Chondrocyte (in vitro differentiated cells): ENCODE measurements around the gene PLA2G3. TPM values are rescaled to one million over a fixed set of nuclear protein-coding genes. Genes with fewer than 3 reads are reported as not detected.
A peak's percentile ranks its signal among the peaks of the same experiment; 100 is the strongest.

Experiments used
- DNase-seq: peaks from one replicate; pipeline ENCODE4 v3.0.0; 2021; ENCODE audit warnings: mixed read lengths, low spot score
- H3K27ac Mint-ChIP-seq: one replicate; pipeline ENCODE4 v1.8.0; 2021; ENCODE audit warnings: mild to moderate bottlenecking, moderate library complexity, mixed read lengths; ENCODE audit not compliant: unreplicated experiment
- H3K27me3 Mint-ChIP-seq: 2 replicates; pipeline ENCODE4 v1.8.0; 2021; ENCODE audit warnings: low read depth, mixed read lengths
- H3K36me3 Mint-ChIP-seq: 2 replicates; pipeline ENCODE4 v1.8.0; 2021; ENCODE audit warnings: low read depth, mixed read lengths
- H3K4me1 Mint-ChIP-seq: 2 replicates; pipeline ENCODE4 v1.8.0; 2021; ENCODE audit warnings: low read depth, mild to moderate bottlenecking, mixed read lengths
- H3K4me3 Mint-ChIP-seq: one replicate; pipeline ENCODE4 v1.8.0; 2021; ENCODE audit warnings: mild to moderate bottlenecking, moderate library complexity, mixed read lengths; ENCODE audit not compliant: unreplicated experiment
- H3K9me3 Mint-ChIP-seq: 2 replicates; pipeline ENCODE4 v1.8.0; 2021; ENCODE audit warnings: low read depth, mixed read lengths
- CTCF ChIP-seq: fragments of 200-600 bp; sonication (generic); IDR thresholded peaks from 2 replicates; pipeline ENCODE4 v1.5.0; 2021; ENCODE audit warnings: antibody characterized with exemption, mild to moderate bottlenecking, moderate library complexity
- total RNA-seq: library from RNA; stranded (reverse); gene quantifications from 3 replicates; pipeline ENCODE4 v1.2.1, GENCODE V29; 2021

Gene PLA2G3
- total RNA-seq, 1 donor from 2014 or later = 0.07 TPM

GRCh38 chr22:31154975-31155374 is 14.7 kb upstream of the PLA2G3 start:
- Mint-ChIP-seq H3K4me1 (peaks cover 16% of the 10 kb centered on the region), H3K9me3 (no peaks in the 10 kb centered on the region), H3K27ac (peak overlapping the region; percentile 32), H3K36me3 (no peaks in the 10 kb centered on the region), H3K4me3 (no peak overlapping the region), H3K27me3 (no peaks in the 10 kb centered on the region)
- no peak for TF ChIP-seq CTCF
- no peak for DNase-seq

- peaks cover 21% of the 10 kb centered on the region for H3K4me1 Mint-ChIP-seq
- H3K36me3 Mint-ChIP-seq = no peaks in the 10 kb centered on the region
- H3K27ac Mint-ChIP-seq = no peak overlapping the region
- H3K4me3 Mint-ChIP-seq = no peak overlapping the region
- no peak for TF ChIP-seq CTCF
- no peaks in the 10 kb centered on the region for H3K9me3 Mint-ChIP-seq
- no peaks in the 10 kb centered on the region for H3K27me3 Mint-ChIP-seq
- no peak for DNase-seq
Observed at GRCh38 chr22:31153357-31153756, 13.0 kb upstream of the PLA2G3 start.

- no peak for TF ChIP-seq CTCF
- Mint-ChIP-seq H3K36me3 (no peaks in the 10 kb centered on the region), H3K27ac (no peak overlapping the region), H3K9me3 (peaks cover 4% of the 10 kb centered on the region), H3K27me3 (no peaks in the 10 kb centered on the region), H3K4me3 (no peak overlapping the region), H3K4me1 (peaks cover 22% of the 10 kb centered on the region)
- DNase-seq = no peak
Observed at GRCh38 chr22:31151872-31152271, 11.6 kb upstream of the PLA2G3 start.

GRCh38 chr22:31150615-31151014 is 10.3 kb upstream of the PLA2G3 start:
- Mint-ChIP-seq H3K36me3 (no peaks in the 10 kb centered on the region), H3K4me1 (peaks cover 19% of the 10 kb centered on the region), H3K9me3 (peaks cover 8% of the 10 kb centered on the region), H3K27me3 (no peaks in the 10 kb centered on the region), H3K4me3 (no peak overlapping the region), H3K27ac (no peak overlapping the region)
- peak; percentile 63 for TF ChIP-seq CTCF
- no peak for DNase-seq

- H3K27ac Mint-ChIP-seq = peak overlapping the region; percentile 72
- peaks cover 17% of the 10 kb centered on the region for H3K9me3 Mint-ChIP-seq
- no peak overlapping the region for H3K4me3 Mint-ChIP-seq
- TF ChIP-seq CTCF = peak; percentile 93
- H3K36me3 Mint-ChIP-seq = no peaks in the 10 kb centered on the region
- DNase-seq = no peak
- H3K27me3 Mint-ChIP-seq = no peaks in the 10 kb centered on the region
- H3K4me1 Mint-ChIP-seq = peaks cover 11% of the 10 kb centered on the region
Observed at GRCh38 chr22:31148953-31149627, 8.8 kb upstream of the PLA2G3 start.
